Gastroesophageal sphincter (tissue), 3 donors: ENCODE data around the gene CIT.

Experiments used
- CTCF ChIP-seq, 4 experiments: fragments of 200-600 bp in 2 of 4; fragments of 450-650 bp in 2 of 4; sonication (generic) in 1 of 4; IDR thresholded peaks; one replicate each; pipeline ENCODE4 v1.5.1; 2017 to 2019; ENCODE audit warnings: antibody characterized with exemption in 4 of 4, mild to moderate bottlenecking in 2 of 4, moderate library complexity in 2 of 4
- EP300 ChIP-seq: sonication (generic); formaldehyde crosslinking; IDR thresholded peaks from one replicate; pipeline ENCODE4 v1.6.1; 2017; ENCODE audit warnings: antibody characterized with exemption, mild to moderate bottlenecking
- POLR2A ChIP-seq, 2 donors: fragments of 450-650 bp; IDR thresholded peaks; one replicate each; pipeline ENCODE4 v1.6.1; 2017; ENCODE audit warnings: antibody characterized with exemption in 2 of 2, mild to moderate bottlenecking in 2 of 2, moderate library complexity in 1 of 2
- POLR2AphosphoS5 ChIP-seq: sonication (generic); formaldehyde crosslinking; IDR thresholded peaks from one replicate; pipeline ENCODE4 v1.6.1; 2017; ENCODE audit warnings: antibody characterized with exemption

- TF ChIP-seq POLR2A (IDR thresholded peaks at IDR 0.05) = no peak
- no peak for TF ChIP-seq CTCF (IDR thresholded peaks at IDR 0.05)
- TF ChIP-seq POLR2AphosphoS5 = no peak
- TF ChIP-seq EP300 = no peak
Measured at GRCh38 chr12:119696943-119697342, 180.2 kb downstream of the CIT start.
